Gastroesophageal sphincter (tissue), 4 donors: Measurements from ENCODE around the gene DEDD. TPM values are rescaled to one million over a fixed set of nuclear protein-coding genes. Genes with fewer than 3 reads are reported as not detected.

Source experiments
- ATAC-seq: fragments of 150-250 bp; one replicate; pipeline ENCODE4 v1.9.1; 2016; ENCODE audit warnings: mild to moderate bottlenecking, moderate library complexity
- H3K27ac ChIP-seq, 4 donors: fragments of 200-600 bp; sonication (generic) in 3 of 4; 1 replicate in 3 of 4; 2 replicates in 1 of 4; pipeline ENCODE4 v1.5.1; 2016 to 2019
- H3K27me3 ChIP-seq: fragments of 200-600 bp; sonication (generic); one replicate; pipeline ENCODE4 v1.5.1; 2019
- H3K36me3 ChIP-seq, 2 donors: fragments of 200-600 bp; sonication (generic); one replicate each; pipeline ENCODE4 v1.5.1; 2019; ENCODE audit warnings: control low read depth in 1 of 2
- H3K4me1 ChIP-seq, 3 donors: fragments of 200-600 bp; sonication (generic); 1 replicate in 2 of 3; 2 replicates in 1 of 3; pipeline ENCODE4 v1.5.1; 2016 to 2019; ENCODE audit warnings: control low read depth in 2 of 3
- H3K4me3 ChIP-seq, 2 donors: fragments of 200-600 bp; sonication (generic); one replicate each; pipeline ENCODE4 v1.5.1; 2019; ENCODE audit warnings: mild to moderate bottlenecking in 1 of 2, moderate library complexity in 1 of 2
- H3K9me3 ChIP-seq, 3 donors: fragments of 200-600 bp; sonication (generic); one replicate each; pipeline ENCODE4 v1.5.1; 2017 to 2019; ENCODE audit warnings: control low read depth in 2 of 3
- CTCF ChIP-seq, 4 experiments: fragments of 200-600 bp in 2 of 4; fragments of 450-650 bp in 2 of 4; sonication (generic) in 1 of 4; IDR thresholded peaks; one replicate each; pipeline ENCODE4 v1.5.1; 2017 to 2019; ENCODE audit warnings: antibody characterized with exemption in 4 of 4, mild to moderate bottlenecking in 2 of 4, moderate library complexity in 2 of 4
- EP300 ChIP-seq: sonication (generic); formaldehyde crosslinking; IDR thresholded peaks from one replicate; pipeline ENCODE4 v1.6.1; 2017; ENCODE audit warnings: antibody characterized with exemption, mild to moderate bottlenecking
- POLR2A ChIP-seq, 2 donors: fragments of 450-650 bp; IDR thresholded peaks; one replicate each; pipeline ENCODE4 v1.6.1; 2017; ENCODE audit warnings: antibody characterized with exemption in 2 of 2, mild to moderate bottlenecking in 2 of 2, moderate library complexity in 1 of 2
- POLR2AphosphoS5 ChIP-seq: sonication (generic); formaldehyde crosslinking; IDR thresholded peaks from one replicate; pipeline ENCODE4 v1.6.1; 2017; ENCODE audit warnings: antibody characterized with exemption
- WGBS, 2 donors: methylation state at CpG; one replicate each; pipeline ENCODE4 v1.1.5; 2018; ENCODE audit warnings: low coverage in 1 of 2; 5-methylcytosine and 5-hydroxymethylcytosine counted together
- total RNA-seq, 4 donors: library from RNA; depleted of rRNA; stranded (reverse); fragments of >200 nt; gene quantifications; one replicate each; pipeline ENCODE4 v1.1.0, GENCODE V29; 2016

Gene DEDD
- total RNA-seq, 4 donors from 2014 or later, result 34.2 to 54.4 (median 41.7) TPM

- Histone ChIP-seq H3K9me3 (no peaks in the 10 kb centered on the region), H3K27ac (peak within 1 kb of the TSS; percentile 82 to 94 (median 93)), H3K27me3 (no peaks in the 10 kb centered on the region), H3K4me1 (peaks cover 7 to 61% (median 30%) of the 10 kb centered on the region in 3 donors), H3K36me3 (peaks cover 0 to 58% of the 10 kb centered on the region in 2 donors), H3K4me3 (peak within 1 kb of the TSS; percentile 95 to 98)
- ATAC-seq, result peak; percentile 95
- peak in 3 of 4 experiments; percentile 1 to 46 (median 31) for TF ChIP-seq CTCF (IDR thresholded peaks at IDR 0.05)
- peak; percentile 61 for TF ChIP-seq POLR2AphosphoS5
- peak; percentile 52 to 53 for TF ChIP-seq POLR2A (IDR thresholded peaks at IDR 0.05)
- TF ChIP-seq EP300, result no peak
- 0% methylated on average over 1 to 10 of the region's 60 CpGs for WGBS, 2 donors
Measured at GRCh38 chr1:161159087-161159912, 26.8 kb upstream of the DEDD start, which contains the start of gene USP21. TSS of gene USP21 (plus strand) at chr1:161159500. CDS start at chr1:161160641, 1,141 bp downstream.

DNA sequence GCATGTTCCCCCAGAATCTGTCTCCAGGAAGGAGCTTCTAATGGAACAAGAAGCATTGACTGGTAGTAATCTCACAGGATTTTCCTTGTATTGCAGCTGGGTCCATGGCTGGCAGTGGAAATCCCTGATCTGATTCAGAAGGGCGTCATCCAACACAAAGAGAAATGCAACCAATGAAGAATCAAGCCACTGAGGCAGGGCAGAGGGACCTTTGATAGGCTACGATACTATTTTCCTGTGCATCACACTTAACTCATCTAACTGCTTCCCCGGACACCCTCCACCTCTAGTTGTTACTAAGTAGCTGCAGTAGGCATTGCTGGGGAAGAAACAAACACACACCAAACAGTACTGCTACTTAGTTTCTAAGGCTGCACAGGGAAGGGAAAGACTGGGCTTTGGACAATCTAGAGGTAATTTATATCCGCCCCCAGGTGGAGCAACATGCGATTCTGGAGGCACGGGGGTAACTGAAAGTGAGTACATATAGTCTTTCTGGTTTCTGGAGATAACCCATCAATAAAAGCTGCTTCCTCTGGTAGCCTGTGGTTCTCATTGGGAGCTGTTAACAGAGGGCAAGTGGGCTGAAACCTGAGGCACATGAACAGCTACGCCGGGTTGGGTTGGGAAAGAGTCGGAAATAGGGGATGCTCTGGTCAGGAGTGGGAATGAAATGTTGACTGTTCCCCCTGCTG, 26.0 kb upstream of the DEDD start:
- TF ChIP-seq POLR2A (IDR thresholded peaks at IDR 0.05) (no peak), POLR2AphosphoS5 (no peak)
- H3K27ac ChIP-seq, result peak overlapping the region in 3 of 4 donors; percentile 92 to 94 (median 94)
- peak overlapping the region in 1 of 2 donors; percentile 98 for H3K4me3 ChIP-seq
- no peaks in the 10 kb centered on the region for H3K27me3 ChIP-seq
- H3K36me3 ChIP-seq, result peaks cover 0 to 49% of the 10 kb centered on the region in 2 donors
- no peaks in the 10 kb centered on the region for H3K9me3 ChIP-seq
- 67 to 76% methylated on average over 7 to 9 of the region's 9 CpGs for WGBS, 2 donors
- no peak for ATAC-seq
- peaks cover 7 to 63% (median 30%) of the 10 kb centered on the region in 3 donors for H3K4me1 ChIP-seq

- Histone ChIP-seq H3K9me3 (no peaks in the 10 kb centered on the region), H3K4me1 (peaks cover 7 to 62% (median 30%) of the 10 kb centered on the region in 3 donors), H3K27ac (no peak overlapping the region), H3K36me3 (peaks cover 0 to 43% of the 10 kb centered on the region in 2 donors), H3K4me3 (no peak overlapping the region), H3K27me3 (no peaks in the 10 kb centered on the region)
- TF ChIP-seq EP300 (no peak), POLR2A (IDR thresholded peaks at IDR 0.05) (no peak), CTCF (IDR thresholded peaks at IDR 0.05) (no peak), POLR2AphosphoS5 (no peak)
- no peak for ATAC-seq
- WGBS, 2 donors, result 100% methylated on average over 1 of the region's 1 CpG
Measured at GRCh38 chr1:161157867-161158266, 25.4 kb upstream of the DEDD start.

DNA sequence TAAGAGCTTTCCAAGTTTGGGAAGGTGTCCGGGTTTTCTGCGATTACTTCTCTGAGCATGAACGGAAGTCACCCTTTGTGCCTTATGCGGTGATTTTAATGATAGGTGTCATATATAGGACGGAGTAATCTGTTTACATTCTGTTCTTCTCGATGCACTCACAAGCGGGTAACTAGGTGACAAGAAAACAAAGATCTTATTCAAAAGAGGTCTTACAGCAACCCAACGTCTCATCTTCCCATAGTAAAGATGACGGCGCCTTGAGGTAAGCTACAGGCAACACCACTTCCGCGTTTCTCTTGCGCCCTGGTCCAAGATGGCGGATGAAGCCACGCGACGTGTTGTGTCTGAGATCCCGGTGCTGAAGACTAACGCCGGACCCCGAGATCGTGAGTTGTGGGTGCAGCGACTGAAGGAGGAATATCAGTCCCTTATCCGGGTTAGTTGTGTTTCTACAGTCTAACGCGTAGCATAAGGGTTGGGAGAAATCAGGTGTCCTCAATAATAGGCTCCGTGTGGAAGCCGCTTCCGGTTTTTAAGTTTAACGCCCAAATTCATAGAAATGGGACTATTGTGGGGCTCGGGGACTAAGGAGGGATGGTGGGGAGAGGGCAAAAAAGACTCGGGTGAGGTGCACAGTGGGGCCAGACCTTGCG, 21.3 kb upstream of the DEDD start, which contains the start of gene UFC1:
Gene UFC1 (plus strand): TSS at position 297 of the 656 bp plus-strand sequence. CDS start 20 bp downstream, at position 317.
- Histone ChIP-seq H3K4me1 (peaks cover 0 to 27% (median 11%) of the 10 kb centered on the region in 3 donors), H3K4me3 (peak within 1 kb of the TSS; percentile 69 to 78), H3K27ac (peak within 1 kb of the TSS; percentile 88 to 92 (median 90)), H3K27me3 (no peaks in the 10 kb centered on the region), H3K36me3 (peaks cover 0 to 21% of the 10 kb centered on the region in 2 donors), H3K9me3 (no peaks in the 10 kb centered on the region)
- peak; percentile 91 for ATAC-seq
- TF ChIP-seq EP300, result no peak
- TF ChIP-seq POLR2AphosphoS5, result peak; percentile 25
- 0 to 2% methylated on average over 21 to 30 of the region's 33 CpGs for WGBS, 2 donors

- no peak for ATAC-seq
- no peak for TF ChIP-seq POLR2AphosphoS5
- TF ChIP-seq CTCF (IDR thresholded peaks at IDR 0.05), result no peak
- no peak for TF ChIP-seq POLR2A (IDR thresholded peaks at IDR 0.05)
- no peak for TF ChIP-seq EP300
- Histone ChIP-seq H3K36me3 (peaks cover 0 to 16% of the 10 kb centered on the region in 2 donors), H3K4me3 (peak overlapping the region; percentile 69 to 78), H3K4me1 (peaks cover 0 to 20% (median 8%) of the 10 kb centered on the region in 3 donors), H3K27me3 (no peaks in the 10 kb centered on the region), H3K9me3 (no peaks in the 10 kb centered on the region), H3K27ac (peak overlapping the region; percentile 88 to 92 (median 90))
- 19% methylated on average over 9 of the region's 9 CpGs for WGBS, 2 donors
Measured at GRCh38 chr1:161153176-161153575, 20.7 kb upstream of the DEDD start.
